WERI-Rb-1 (cell line): ENCODE measurements around the gene GALNT9.

Source experiments
- DNase-seq: peaks from one replicate; pipeline ENCODE4 v3.0.0-alpha.2; 2020
- H3K27ac ChIP-seq: fragments of 250-450 bp; sonication (Bioruptor Pico); 2 replicates; pipeline ENCODE4 v1.5.1; 2020; ENCODE audit warnings: mild to moderate bottlenecking, moderate library complexity
- H3K27me3 ChIP-seq: fragments of 250-450 bp; sonication (Bioruptor Pico); 2 replicates; pipeline ENCODE4 v1.5.1; 2021; ENCODE audit warnings: mild to moderate bottlenecking, low read depth, moderate library complexity; ENCODE audit not compliant: insufficient read depth, severe bottlenecking
- H3K36me3 ChIP-seq: fragments of 250-450 bp; sonication (Bioruptor Pico); 2 replicates; pipeline ENCODE4 v1.5.1; 2020; ENCODE audit warnings: mild to moderate bottlenecking, moderate library complexity
- H3K4me3 ChIP-seq: 2 replicates; pipeline ENCODE4 v1.5.1; 2011; ENCODE audit warnings: low read depth, mild to moderate bottlenecking, control low read depth, low read length
- H3K9me3 ChIP-seq: fragments of 250-450 bp; sonication (Bioruptor Pico); 2 replicates; pipeline ENCODE4 v1.5.1; 2021; ENCODE audit warnings: mild to moderate bottlenecking, moderate library complexity; ENCODE audit not compliant: severe bottlenecking
- CTCF ChIP-seq: IDR thresholded peaks from 2 replicates; pipeline ENCODE4 v1.5.1; 2011; ENCODE audit warnings: low read depth, mild to moderate bottlenecking, control low read depth, inconsistent platforms, low read length

The GALNT9 gene

DNA sequence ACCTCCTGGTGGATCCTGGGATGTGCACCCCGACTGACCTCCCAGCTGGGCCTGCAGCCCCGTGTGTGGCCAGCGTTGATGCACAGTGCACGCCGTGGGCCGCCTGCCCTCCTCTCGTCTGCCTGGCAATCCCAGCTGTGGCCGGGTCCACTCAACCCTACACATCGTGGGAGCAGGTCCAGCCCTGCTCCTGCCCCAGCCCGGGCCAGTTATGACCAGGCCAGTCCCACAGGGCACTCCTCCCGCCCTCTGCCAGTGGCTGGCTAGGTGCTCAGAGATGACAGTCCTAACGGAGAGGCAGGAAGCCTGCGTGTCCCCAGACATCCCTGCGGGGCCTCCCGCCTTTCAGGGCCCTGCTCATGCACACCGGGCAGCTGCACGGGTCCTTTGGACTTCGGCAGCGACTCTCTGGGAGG is 10.8 kb downstream of the GALNT9 start:
- TF ChIP-seq CTCF: no peak
- Histone ChIP-seq H3K4me3 (no peak overlapping the region), H3K27ac (no peak overlapping the region), H3K9me3 (no peaks in the 10 kb centered on the region), H3K36me3 (no peaks in the 10 kb centered on the region), H3K27me3 (no peaks in the 10 kb centered on the region)
- no peak for DNase-seq

GRCh38 chr12:132318135-132318534 is 11.3 kb downstream of the GALNT9 start:
- Histone ChIP-seq H3K36me3 (no peaks in the 10 kb centered on the region), H3K27me3 (no peaks in the 10 kb centered on the region), H3K27ac (no peak overlapping the region), H3K4me3 (no peak overlapping the region), H3K9me3 (no peaks in the 10 kb centered on the region)
- no peak for TF ChIP-seq CTCF
- no peak for DNase-seq

- no peaks in the 10 kb centered on the region for H3K9me3 ChIP-seq
- TF ChIP-seq CTCF: no peak
- H3K36me3 ChIP-seq: no peaks in the 10 kb centered on the region
- no peak overlapping the region for H3K4me3 ChIP-seq
- H3K27ac ChIP-seq: no peak overlapping the region
- DNase-seq: no peak
- no peaks in the 10 kb centered on the region for H3K27me3 ChIP-seq
Observed at GRCh38 chr12:132317233-132317938, 12.0 kb downstream of the GALNT9 start.

GRCh38 chr12:132316497-132317232 is 12.7 kb downstream of the GALNT9 start:
- no peak for TF ChIP-seq CTCF
- no peaks in the 10 kb centered on the region for H3K36me3 ChIP-seq
- H3K27me3 ChIP-seq: no peaks in the 10 kb centered on the region
- no peaks in the 10 kb centered on the region for H3K9me3 ChIP-seq
- DNase-seq: no peak
- H3K27ac ChIP-seq: no peak overlapping the region
- H3K4me3 ChIP-seq: no peak overlapping the region

DNA sequence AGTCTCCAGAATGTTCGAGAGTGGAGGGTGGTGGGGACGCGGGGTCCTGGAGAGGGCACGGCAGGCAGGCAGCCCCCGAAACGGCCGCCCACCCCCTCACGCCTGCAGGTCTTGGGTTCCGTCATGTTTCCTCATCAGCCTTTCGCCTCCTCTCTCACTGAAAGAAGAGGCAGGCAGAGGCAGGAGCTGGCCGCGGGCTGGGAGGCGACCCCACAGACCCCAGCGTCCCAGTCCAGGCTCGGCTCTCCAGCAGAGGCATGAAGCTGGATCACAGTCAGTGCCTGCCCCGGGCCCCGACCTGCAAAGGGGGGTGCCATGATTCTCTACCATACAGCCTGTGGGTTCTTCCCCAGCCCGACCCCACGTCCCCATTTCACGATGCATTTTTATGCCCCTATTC is 13.4 kb downstream of the GALNT9 start:
- DNase-seq: no peak
- Histone ChIP-seq H3K9me3 (no peaks in the 10 kb centered on the region), H3K27me3 (no peaks in the 10 kb centered on the region), H3K36me3 (no peaks in the 10 kb centered on the region), H3K27ac (no peak overlapping the region), H3K4me3 (no peak overlapping the region)
- no peak for TF ChIP-seq CTCF
